Activated naive CD8-positive, alpha-beta T cell treated with anti-CD3 and anti-CD28 coated beads, Interleukin-2, amount 50 U/mL, for 16 hours (primary cell): Measurements from ENCODE around the gene USP54.
"Not testable (repeated sequence)": the region's sequence is repeated elsewhere in the genome, so short reads cannot be mapped to it uniquely, and the experiment has no call there.

Experiments
- DNase-seq: peaks from one replicate; pipeline ENCODE4 v3.0.0-alpha.2; 2020; ENCODE audit warnings: low read depth, low spot score

USP54 gene

DNA sequence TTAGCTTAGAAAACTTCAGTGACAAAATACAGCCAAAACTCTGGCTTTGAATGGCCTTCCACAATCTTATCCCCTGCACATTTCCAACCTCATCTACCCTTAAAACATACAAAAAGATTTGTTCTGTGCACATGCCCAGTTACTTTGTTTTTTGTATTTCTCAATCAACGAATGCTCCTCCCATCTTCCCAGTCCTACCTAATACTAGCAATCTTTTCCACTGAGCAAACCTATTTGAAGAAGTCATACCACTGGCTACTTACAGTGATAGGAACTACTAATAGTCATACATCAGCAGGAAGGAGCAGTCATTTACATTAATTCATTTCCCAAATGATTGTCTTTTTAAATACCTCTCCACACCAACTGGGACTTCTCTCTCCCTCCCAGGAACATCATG lies 2.5 kb downstream of the USP54 start:
- no peak for DNase-seq

GRCh38 chr10:73586583-73586984 lies 4.6 kb downstream of the USP54 start:
- no peak for DNase-seq

- no peak for DNase-seq
Observed at GRCh38 chr10:73585327-73585726, 5.8 kb downstream of the USP54 start.

GRCh38 chr10:73584737-73585136 lies 6.4 kb downstream of the USP54 start:
- no peak for DNase-seq

DNA sequence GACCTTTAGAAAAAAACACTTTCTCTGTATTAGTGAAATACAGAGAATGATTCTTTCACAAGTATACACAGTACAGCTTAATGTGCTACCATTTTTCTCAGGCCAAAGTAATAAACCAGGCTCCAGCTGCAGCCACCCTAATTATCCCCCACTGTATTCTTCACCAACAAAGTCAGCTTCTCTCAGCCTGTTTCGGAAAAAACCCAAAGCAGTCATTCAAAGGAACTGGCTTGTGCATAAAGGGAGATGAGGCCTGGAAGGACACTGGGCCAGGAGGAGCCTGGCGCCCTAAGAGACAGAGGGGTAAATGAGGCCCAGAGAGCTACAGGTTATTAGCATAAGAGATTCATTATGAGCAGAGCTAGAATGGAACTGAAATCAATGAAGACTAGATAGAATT lies 9.2 kb downstream of the USP54 start:
- DNase-seq = no peak

DNA sequence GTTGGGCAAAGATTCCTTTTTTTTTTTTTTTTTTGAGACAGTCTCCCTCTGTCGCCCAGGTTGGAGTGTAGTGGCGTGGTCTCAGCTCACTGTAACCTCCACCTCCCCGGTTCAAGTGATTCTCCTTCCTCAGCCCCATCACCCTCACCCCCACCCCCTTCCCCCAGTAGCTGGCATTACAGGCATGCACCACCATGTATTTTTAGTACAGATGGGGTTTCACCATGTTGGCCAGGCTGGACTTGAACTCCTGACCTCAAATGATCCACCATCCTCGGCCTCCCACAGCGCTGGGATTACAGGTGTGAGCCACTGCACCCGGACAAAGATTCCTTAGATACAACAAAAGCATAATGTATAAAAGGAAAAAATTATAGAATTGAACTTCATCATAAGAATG lies 12.2 kb downstream of the USP54 start:
- not testable (repeated sequence) for DNase-seq

DNA sequence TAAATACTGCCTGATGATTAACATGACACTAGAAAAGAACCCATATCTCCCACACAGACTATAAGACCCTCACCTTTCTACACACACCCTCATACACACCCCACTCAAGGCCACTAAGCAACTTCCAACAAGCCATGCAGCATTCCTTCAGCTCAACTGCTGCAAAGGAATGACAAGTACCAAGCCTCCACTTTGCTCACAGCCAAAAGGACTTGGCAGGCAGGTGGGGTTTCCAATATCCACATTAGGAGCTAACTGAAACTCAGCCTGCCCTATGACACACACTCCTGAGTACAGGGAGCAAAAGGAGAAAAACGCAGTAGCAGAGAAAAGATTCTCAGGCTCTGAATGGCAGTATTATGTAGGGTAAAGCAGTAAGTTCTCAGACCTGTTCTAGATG lies 13.4 kb downstream of the USP54 start:
- DNase-seq = no peak

DNA sequence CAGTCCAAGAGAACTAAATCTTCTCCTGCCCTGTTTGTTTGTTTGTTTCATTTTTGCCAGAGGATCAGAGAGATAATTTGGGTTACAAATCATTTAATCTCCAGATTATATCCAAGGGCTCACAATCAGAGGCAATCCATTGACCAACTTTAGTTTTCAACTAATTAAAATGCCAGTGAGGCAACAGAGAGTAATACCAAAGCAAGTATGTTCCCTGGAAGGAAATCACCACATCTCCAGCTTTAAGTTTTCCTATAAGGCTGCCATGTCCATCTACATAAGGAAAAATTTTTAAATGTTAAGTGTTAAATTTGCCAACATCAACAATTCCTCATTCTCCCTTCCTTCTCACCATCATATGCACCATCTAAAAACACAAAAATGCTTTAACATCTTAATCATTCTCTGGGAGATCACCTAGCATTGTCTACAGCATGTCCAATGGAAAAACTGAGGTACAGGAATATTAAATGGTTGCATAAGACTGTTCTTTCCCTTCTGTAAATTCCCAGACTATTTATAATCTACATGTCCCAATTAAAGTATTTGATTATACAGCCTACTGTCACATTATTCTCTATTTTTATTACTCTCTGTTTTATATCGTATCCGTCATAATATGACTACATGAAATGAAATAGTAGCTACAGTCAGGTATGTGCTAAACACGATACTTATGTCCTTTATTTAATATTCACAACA lies 14.1 kb downstream of the USP54 start:
- no peak for DNase-seq

DNA sequence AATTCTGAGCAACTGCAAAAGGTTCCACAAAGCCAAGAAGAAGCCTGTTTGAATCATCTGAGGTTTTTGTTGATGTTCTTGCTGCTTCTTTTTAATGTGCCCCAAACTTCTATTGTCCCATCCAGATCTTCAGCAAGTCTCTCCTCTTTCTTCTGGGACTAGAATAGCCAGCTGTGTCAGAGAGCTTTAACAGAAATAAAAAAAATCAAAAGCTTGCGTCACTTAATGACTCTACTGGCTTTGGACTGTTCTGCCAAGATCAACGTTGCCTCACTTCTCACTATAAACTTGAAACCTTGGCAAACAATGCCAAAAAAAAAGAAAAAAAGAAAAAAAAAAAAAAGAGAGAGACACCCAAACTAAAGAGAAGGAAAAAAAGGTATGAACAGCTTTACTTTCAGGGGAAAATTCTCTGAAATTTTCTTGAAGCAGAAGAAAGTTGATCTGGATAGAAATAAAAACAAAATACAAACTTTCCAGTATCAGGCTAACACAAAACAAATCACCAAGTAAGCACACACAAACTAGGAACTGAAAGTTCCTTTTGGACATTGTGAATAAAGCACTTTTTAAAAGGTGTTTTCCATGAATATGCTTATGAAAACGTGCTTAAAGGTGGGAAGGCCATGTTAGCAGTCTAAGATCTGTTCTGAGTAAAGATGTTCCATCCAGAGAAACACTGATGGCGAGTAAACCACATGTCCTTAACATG lies 14.8 kb downstream of the USP54 start:
- DNase-seq = no peak

DNA sequence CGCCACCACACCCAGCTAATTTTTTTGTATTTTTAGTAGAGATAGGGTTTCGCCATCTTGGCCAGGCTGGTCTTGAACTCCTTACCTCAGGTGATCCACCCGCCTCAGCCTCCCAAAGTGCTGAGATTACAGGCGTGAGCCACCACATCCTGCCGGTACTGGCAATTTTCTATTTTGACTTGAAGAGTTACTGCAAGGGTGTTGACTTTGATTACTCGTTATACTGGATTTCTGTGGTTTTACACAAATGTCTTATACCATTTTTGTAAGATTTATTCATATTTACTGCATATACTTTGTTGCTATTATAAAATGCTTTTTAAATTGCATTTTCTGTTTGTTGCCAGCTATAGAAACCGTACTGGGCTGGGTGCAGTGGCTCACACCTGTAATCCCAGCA lies 24.1 kb downstream of the USP54 start:
- not testable (repeated sequence) for DNase-seq

- DNase-seq = no peak
Observed at GRCh38 chr10:73561192-73561591, 29.9 kb downstream of the USP54 start.

GRCh38 chr10:73559590-73559989 lies 31.6 kb downstream of the USP54 start:
- no peak for DNase-seq

DNA sequence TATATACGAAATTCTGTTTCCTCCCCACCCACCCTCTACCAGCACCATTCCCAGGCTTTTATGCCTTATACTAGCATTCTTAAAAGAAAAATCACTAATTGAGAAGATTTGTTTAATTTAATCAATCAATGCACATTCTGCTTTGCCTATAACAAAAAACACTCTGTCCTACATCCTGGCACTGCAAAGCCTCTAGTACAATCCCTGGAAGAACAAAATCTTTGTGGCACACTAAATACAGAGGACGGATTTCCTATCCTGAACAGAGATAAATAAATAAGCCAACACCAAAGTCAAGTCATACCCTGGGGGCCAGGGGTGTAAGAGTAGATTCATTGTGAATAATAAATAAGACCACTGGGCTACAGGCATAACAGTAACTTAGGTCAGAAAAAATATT lies 34.3 kb downstream of the USP54 start:
- DNase-seq = no peak

DNA sequence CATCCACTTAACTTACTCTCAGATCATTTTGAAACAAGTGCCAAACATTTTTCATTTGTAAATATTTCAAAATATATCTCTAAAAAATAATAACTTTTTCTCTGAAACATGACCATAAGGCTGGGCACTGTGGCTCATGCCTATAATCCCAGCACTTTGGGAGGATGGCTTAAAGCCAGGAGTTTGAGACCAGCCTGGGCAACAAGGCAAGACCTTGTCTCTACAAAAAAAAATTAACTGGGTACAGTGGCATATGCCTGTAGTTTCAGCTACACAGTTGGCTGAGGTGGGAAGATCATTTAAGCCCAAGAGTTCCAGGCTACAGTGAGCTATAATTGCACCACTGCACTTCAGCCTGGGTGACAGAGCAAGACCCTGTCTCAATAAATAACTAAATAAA lies 36.4 kb downstream of the USP54 start:
- DNase-seq = no peak

DNA sequence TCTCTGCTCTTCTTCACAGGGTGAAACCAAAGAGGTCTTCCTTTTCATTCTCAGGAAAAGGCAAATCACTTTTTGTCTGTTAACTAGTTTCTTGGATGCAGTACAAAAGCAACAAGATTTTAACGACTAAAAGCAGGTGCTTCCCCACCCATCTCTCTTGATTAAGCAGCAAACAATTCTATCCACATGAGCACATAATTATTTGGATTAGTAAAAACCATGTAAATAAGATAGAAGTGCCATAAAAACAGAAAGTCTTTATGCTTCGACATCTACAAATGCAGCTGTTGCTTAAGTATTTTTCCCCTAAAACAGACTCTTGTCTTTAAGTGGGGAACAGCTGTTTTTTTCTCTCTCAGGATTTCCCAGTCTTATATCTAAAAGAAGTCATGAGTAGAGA lies 37.4 kb downstream of the USP54 start:
- no peak for DNase-seq

- no peak for DNase-seq
Observed at GRCh38 chr10:73552819-73553715, 38.1 kb downstream of the USP54 start.

DNA sequence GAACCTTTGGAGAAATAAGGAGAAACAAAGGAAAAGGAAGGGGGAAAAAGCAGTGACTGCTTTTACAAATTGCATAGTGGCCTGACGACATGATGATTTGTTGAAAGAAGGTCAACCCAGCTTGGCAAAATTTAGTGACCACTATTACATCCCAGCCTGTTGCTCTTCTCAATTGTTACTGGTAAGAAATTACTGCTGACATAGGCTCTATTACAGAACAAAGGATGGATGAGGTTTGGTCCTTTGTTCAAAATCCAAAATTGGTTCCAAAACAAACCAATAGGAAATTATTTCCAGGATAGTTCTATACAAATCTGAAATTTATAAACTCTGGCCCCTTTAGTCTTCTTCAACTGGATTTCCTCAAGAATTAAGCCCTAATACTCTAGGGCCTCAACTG lies 39.6 kb downstream of the USP54 start:
- no peak for DNase-seq

- DNase-seq = no peak
Observed at GRCh38 chr10:73545357-73545756, 45.8 kb downstream of the USP54 start.

DNA sequence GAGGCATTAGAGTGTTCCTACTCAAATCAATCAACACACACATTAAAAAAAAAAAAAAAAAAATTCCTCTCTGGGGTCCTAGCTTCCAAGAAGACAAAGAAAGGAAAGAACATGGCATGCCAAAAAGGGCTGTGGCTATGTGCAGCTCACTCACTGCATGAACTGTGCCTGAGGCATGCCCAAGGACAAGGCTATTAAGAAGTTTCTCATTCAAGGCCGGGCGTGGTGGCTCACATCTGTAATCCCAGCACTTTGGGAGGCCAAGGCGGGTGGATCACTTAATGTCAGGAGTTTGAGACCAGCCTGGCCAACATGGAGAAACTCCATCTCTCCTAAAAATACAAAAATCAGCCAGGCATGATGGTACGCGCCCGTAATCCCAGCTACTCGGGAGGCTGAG lies 53.4 kb downstream of the USP54 start:
- no peak for DNase-seq

- DNase-seq = no peak
Observed at GRCh38 chr10:73537288-73537687, 53.9 kb downstream of the USP54 start.

- DNase-seq = no peak
Observed at GRCh38 chr10:73534857-73535256, 56.3 kb downstream of the USP54 start.

GRCh38 chr10:73529089-73529832 lies 61.9 kb downstream of the USP54 start:
- DNase-seq = no peak
